ENCODE data around the gene NFIA. TPM values are rescaled to one million over a fixed set of nuclear protein-coding genes. Genes with fewer than 3 reads are reported as not detected.

The NFIA gene
- total and polyA plus RNA-seq, 12 donors: 15.6 to 109 (median 66.3) TPM

GRCh38 chr1:61202854-61203598 lies 120.7 kb downstream of the NFIA start:
- no peak overlapping the region for H3K27ac ChIP-seq
- no peak overlapping the region for H3K4me3 ChIP-seq
- DNase-seq: no peak
- no peaks in the 10 kb centered on the region for H3K36me3 ChIP-seq (replicated peaks in 1 of 2)
- WGBS, 4 donors: 80 to 82% (median 81%) methylated on average over 11 of the region's 11 CpGs
- no peaks in the 10 kb centered on the region for H3K9me3 ChIP-seq (replicated peaks in 1 of 3)
- H3K27me3 ChIP-seq: no peaks in the 10 kb centered on the region
- intact Hi-C loops (cut with DNase I): no loop called here
- peaks cover 7 to 16% of the 10 kb centered on the region in 2 donors for H3K4me1 ChIP-seq (replicated peaks in 1 of 2)
- no peak for TF ChIP-seq CTCF (IDR thresholded peaks at IDR 0.05)

- no peak for TF ChIP-seq POLR2A (IDR thresholded peaks at IDR 0.05)
- H3K9me3 ChIP-seq (replicated peaks in 1 of 3): no peaks in the 10 kb centered on the region
- whole genome bisulfite sequencing, 4 donors: 96 to 97% (median 97%) methylated on average over 1 of the region's 1 CpG
- no peak overlapping the region for H3K27ac ChIP-seq
- H3K4me3 ChIP-seq: no peak overlapping the region
- H3K4me1 ChIP-seq (replicated peaks in 1 of 2): peaks cover 4 to 9% of the 10 kb centered on the region in 2 donors
- no peak for DNase-seq
- H3K36me3 ChIP-seq (replicated peaks in 1 of 2): no peaks in the 10 kb centered on the region
- intact Hi-C loops (cut with DNase I): no loop called here
- no peaks in the 10 kb centered on the region for H3K27me3 ChIP-seq
These were observed 122.2 kb downstream of the NFIA start for GRCh38 chr1:61204528-61204927.

- H3K9me3 ChIP-seq (replicated peaks in 1 of 3): no peaks in the 10 kb centered on the region
- WGBS, 4 donors: 78 to 96% (median 85%) methylated on average over 5 of the region's 5 CpGs
- TF ChIP-seq CTCF (IDR thresholded peaks at IDR 0.05): no peak
- no peak for TF ChIP-seq POLR2A (IDR thresholded peaks at IDR 0.05)
- H3K27ac ChIP-seq: no peak overlapping the region
- no peak for DNase-seq
- no peaks in the 10 kb centered on the region for H3K27me3 ChIP-seq
- H3K4me1 ChIP-seq (replicated peaks in 1 of 2): peaks cover 4 to 19% of the 10 kb centered on the region in 2 donors
- no peak overlapping the region for H3K4me3 ChIP-seq
- no peaks in the 10 kb centered on the region for H3K36me3 ChIP-seq (replicated peaks in 1 of 2)
- intact Hi-C loops (cut with DNase I): no loop called here
These were observed 125.1 kb downstream of the NFIA start for GRCh38 chr1:61207416-61207815.

GRCh38 chr1:61208172-61208571 lies 125.8 kb downstream of the NFIA start:
- no peak for TF ChIP-seq CTCF (IDR thresholded peaks at IDR 0.05)
- no peak for TF ChIP-seq POLR2A (IDR thresholded peaks at IDR 0.05)
- no peak for DNase-seq
- Histone ChIP-seq H3K4me3 (no peak overlapping the region), H3K9me3 (replicated peaks in 1 of 3) (no peaks in the 10 kb centered on the region), H3K27me3 (no peaks in the 10 kb centered on the region), H3K4me1 (replicated peaks in 1 of 2) (peaks cover 4 to 13% of the 10 kb centered on the region in 2 donors), H3K36me3 (replicated peaks in 1 of 2) (no peaks in the 10 kb centered on the region), H3K27ac (no peak overlapping the region)
- intact Hi-C loops (cut with DNase I): no loop called here

- DNase-seq: no peak
- TF ChIP-seq CTCF (IDR thresholded peaks at IDR 0.05) (no peak), POLR2A (IDR thresholded peaks at IDR 0.05) (no peak)
- Histone ChIP-seq H3K27me3 (no peaks in the 10 kb centered on the region), H3K4me3 (no peak overlapping the region), H3K9me3 (replicated peaks in 1 of 3) (no peaks in the 10 kb centered on the region), H3K27ac (no peak overlapping the region), H3K36me3 (replicated peaks in 1 of 2) (no peaks in the 10 kb centered on the region), H3K4me1 (replicated peaks in 1 of 2) (peaks cover 4 to 10% of the 10 kb centered on the region in 2 donors)
- 66 to 73% (median 69%) methylated on average over 2 of the region's 2 CpGs for WGBS, 4 donors
- intact Hi-C loops (cut with DNase I): no loop called here
These were observed 126.5 kb downstream of the NFIA start for GRCh38 chr1:61208831-61209230.
